GM12878 (cell line): ENCODE results near the gene ATP6V1G1. TPM values are rescaled to one million over a fixed set of nuclear protein-coding genes. Genes with fewer than 3 reads are reported as not detected.

Source experiments
- ATAC-seq: fragments of 200-7000 bp; cut with Tn5 transposase; 3 replicates; pipeline ENCODE4 v1.9.1; 2020; ENCODE audit warnings: mild to moderate bottlenecking, moderate library complexity
- BruUV-seq: library from RNA; stranded (reverse); fragments of 400-500 nt; replicated peaks from 2 replicates; lab custom pipeline; 2021; lab: Mats Ljungman, UMichigan
- CTCF ChIA-PET: fragments of 300-600 bp; sonication (Branson Sonifier 250); formaldehyde crosslinking; extraction: SDS; loops from one replicate; lab custom pipeline; 2021; ENCODE audit warnings: inconsistent platforms; lab: Yijun Ruan, JAX
- POLR2A ChIA-PET: fragments of 350-600 bp; formaldehyde crosslinking; extraction: SDS; loops from one replicate; lab custom pipeline; 2021; ENCODE audit warnings: inconsistent platforms; lab: Charles Lee
- RAD21 ChIA-PET: fragments of 300-600 bp; sonication (Branson Sonifier 250); formaldehyde crosslinking; loops from one replicate; lab custom pipeline; 2023; ENCODE audit warnings: antibody characterized with exemption; ENCODE audit not compliant: unreplicated experiment; lab: Charles Lee
- SMC1A ChIA-PET: fragments of 300-600 bp; sonication (Branson Sonifier 250); formaldehyde crosslinking; loops from one replicate; lab custom pipeline; 2023; ENCODE audit not compliant: unreplicated experiment, uncharacterized antibody; lab: Charles Lee
- DNase-seq: peaks from one replicate; pipeline ENCODE4 v3.0.0-alpha.2; 2011; ENCODE audit warnings: low read depth, low spot score
- FAIRE-seq: peaks from 3 replicates; lab custom pipeline; 2011; peaks lifted over from hg19 to GRCh38; lab: Jason Lieb, UNC
- H2AFZ ChIP-seq: 2 replicates; pipeline ENCODE4 v1.6.0; 2011; ENCODE audit warnings: low read depth, low read length, control low read depth; ENCODE audit not compliant: control insufficient read depth
- H3K27ac ChIP-seq: 2 replicates; pipeline ENCODE4 v1.5.1; 2011; ENCODE audit warnings: control low read depth; ENCODE audit not compliant: control insufficient read depth, insufficient read depth
- H3K27me3 ChIP-seq, 2 experiments: replicated peaks in 1 of 2; 2 replicates each; pipeline versions ENCODE4 v1.6.0 to v1.6.1; 2011; ENCODE audit warnings: low read length in 1 of 2; ENCODE audit not compliant: control insufficient read depth in 2 of 2, insufficient read depth in 2 of 2
- H3K36me3 ChIP-seq, 2 experiments: 2 replicates each; pipeline ENCODE4 v1.5.1; 2011; ENCODE audit warnings: low read length in 1 of 2; ENCODE audit not compliant: control insufficient read depth in 2 of 2, insufficient read depth in 2 of 2
- H3K4me1 ChIP-seq: 2 replicates; pipeline ENCODE4 v1.6.1; 2011; ENCODE audit warnings: mild to moderate bottlenecking, low read length, moderate library complexity, mixed read lengths; ENCODE audit not compliant: control insufficient read depth, insufficient read depth
- H3K4me2 ChIP-seq: 2 replicates; pipeline ENCODE4 v1.6.0; 2011; ENCODE audit warnings: control low read depth; ENCODE audit not compliant: control insufficient read depth, insufficient read depth
- H3K4me3 ChIP-seq: fragments of 200-600 bp; sonication (generic); 2 replicates; pipeline ENCODE4 v1.5.1; 2016
- H3K79me2 ChIP-seq: 2 replicates; pipeline ENCODE4 v1.6.0; 2011; ENCODE audit warnings: low read length; ENCODE audit not compliant: control insufficient read depth, insufficient read depth
- H3K9ac ChIP-seq: 2 replicates; pipeline ENCODE4 v1.8.0; 2011; ENCODE audit warnings: low read length, control low read depth, mixed read lengths; ENCODE audit not compliant: control insufficient read depth, insufficient read depth
- H3K9me3 ChIP-seq: replicated peaks from 3 replicates; pipeline ENCODE4 v1.5.1; 2011; ENCODE audit warnings: mild to moderate bottlenecking, low read length; ENCODE audit not compliant: control insufficient read depth, insufficient read depth
- H4K20me1 ChIP-seq: 2 replicates; pipeline ENCODE4 v1.6.0; 2011; ENCODE audit not compliant: control insufficient read depth, insufficient read depth
- BACH1 ChIP-seq: fragments of 450-650 bp; IDR thresholded peaks from 2 replicates; pipeline ENCODE4 v1.6.1; 2017; ENCODE audit warnings: mild to moderate bottlenecking, borderline replicate concordance
- KDM1A ChIP-seq: fragments of 200-600 bp; sonication (generic); IDR thresholded peaks from 2 replicates; pipeline ENCODE4 v1.6.1; 2016; ENCODE audit warnings: borderline replicate concordance
- PAX5 ChIP-seq: IDR thresholded peaks from 2 replicates; pipeline ENCODE4 v1.6.1; 2011; ENCODE audit warnings: low read depth, low read length, borderline replicate concordance
- RFX5 ChIP-seq: IDR thresholded peaks from 2 replicates; pipeline ENCODE4 v1.6.1; 2011; ENCODE audit warnings: low read depth, low read length, improper control_type of control experiment
- YBX1 ChIP-seq: fragments of 450-650 bp; IDR thresholded peaks from 2 replicates; pipeline ENCODE4 v1.6.1; 2016; ENCODE audit warnings: antibody characterized with exemption
- ZNF217 ChIP-seq: fragments of 450-650 bp; IDR thresholded peaks from 2 replicates; pipeline ENCODE4 v1.6.1; 2017; ENCODE audit warnings: antibody characterized with exemption, mild to moderate bottlenecking
- WGBS: methylation state at CpG from one replicate; pipeline ENCODE4 v1.1.6; 2016; ENCODE audit warnings: low lambda C conversion rate; ENCODE audit not compliant: insufficient replicate concordance, insufficient coverage; ENCODE audit errors: missing lambda C conversion rate; 5-methylcytosine and 5-hydroxymethylcytosine counted together
- in situ Hi-C: fragments of 300-500 bp; cut with MboI; formaldehyde crosslinking; loops from 9 replicates; pipeline ENCODE4 v1.14.3; 2018; ENCODE audit warnings: mixed read lengths
- intact Hi-C: fragments of 100-400 bp; cut with micrococcal nuclease; formaldehyde crosslinking; loops from one replicate; pipeline ENCODE4 v1.14.2; 2022; ENCODE audit not compliant: unreplicated experiment
- polyA plus RNA-seq, 11 experiments: library from polyadenylated mRNA; depleted of rRNA in 4 of 11; unstranded in 6 of 11; stranded (reverse) in 5 of 11; fragments of >200 nt; fragmentation: Nextera tagmentation in 4 of 11; fragmentation: Illumina TruSeq in 1 of 11; extraction: Ambion mirVana in 4 of 11; extraction: Trizol in 1 of 11; gene quantifications; 1 replicate in 1 of 11; 2 replicates in 10 of 11; pipeline versions ENCODE4 v1.2.1 to v1.2.3, GENCODE V29; 2011 to 2016; ENCODE audit warnings: inconsistent platforms in 2 of 11, missing spikeins in 2 of 11, low read depth in 1 of 11
- total RNA-seq, 4 experiments: library from RNA; depleted of rRNA in 3 of 4; stranded (reverse); fragments of >200 nt in 3 of 4; fragmentation: Illumina TruSeq in 1 of 4; extraction: Trizol in 1 of 4; gene quantifications; 2 replicates each; pipeline versions ENCODE4 v1.2.1 to v1.2.3, GENCODE V29; 2013 to 2021
- TF ChIP-seq, protein P1 (sequence below): fragments of 150-350 bp; IDR thresholded peaks from 2 replicates; pipeline ENCODE4 v1.6.1; 2014; ENCODE audit warnings: mild to moderate bottlenecking, low read depth, low read length
- TF ChIP-seq, protein P2 (sequence below): fragments of 450-650 bp; IDR thresholded peaks from 2 replicates; pipeline ENCODE4 v1.6.1; 2016; ENCODE audit warnings: mild to moderate bottlenecking
- TF ChIP-seq, protein P3 (sequence below): fragments of 450-650 bp; IDR thresholded peaks from 2 replicates; pipeline ENCODE4 v1.6.1; 2016; ENCODE audit warnings: mild to moderate bottlenecking, moderate library complexity, borderline replicate concordance
- TF ChIP-seq, protein P4 (sequence below): IDR thresholded peaks from 2 replicates; pipeline ENCODE4 v1.6.1; 2012; ENCODE audit warnings: low read depth, low read length, improper control_type of control experiment
- TF ChIP-seq, protein P5 (sequence below): fragments of 450-650 bp; IDR thresholded peaks from 2 replicates; pipeline ENCODE4 v1.6.1; 2018; ENCODE audit warnings: mild to moderate bottlenecking, low read depth, moderate library complexity; ENCODE audit not compliant: partially characterized antibody

The ATP6V1G1 gene
- total and polyA plus RNA-seq, 10 of the 15 experiments (the other 5 are each of a cell fraction or from before 2014, with no cell fraction given) = 34.2 to 204 (median 82.5) TPM

DNA sequence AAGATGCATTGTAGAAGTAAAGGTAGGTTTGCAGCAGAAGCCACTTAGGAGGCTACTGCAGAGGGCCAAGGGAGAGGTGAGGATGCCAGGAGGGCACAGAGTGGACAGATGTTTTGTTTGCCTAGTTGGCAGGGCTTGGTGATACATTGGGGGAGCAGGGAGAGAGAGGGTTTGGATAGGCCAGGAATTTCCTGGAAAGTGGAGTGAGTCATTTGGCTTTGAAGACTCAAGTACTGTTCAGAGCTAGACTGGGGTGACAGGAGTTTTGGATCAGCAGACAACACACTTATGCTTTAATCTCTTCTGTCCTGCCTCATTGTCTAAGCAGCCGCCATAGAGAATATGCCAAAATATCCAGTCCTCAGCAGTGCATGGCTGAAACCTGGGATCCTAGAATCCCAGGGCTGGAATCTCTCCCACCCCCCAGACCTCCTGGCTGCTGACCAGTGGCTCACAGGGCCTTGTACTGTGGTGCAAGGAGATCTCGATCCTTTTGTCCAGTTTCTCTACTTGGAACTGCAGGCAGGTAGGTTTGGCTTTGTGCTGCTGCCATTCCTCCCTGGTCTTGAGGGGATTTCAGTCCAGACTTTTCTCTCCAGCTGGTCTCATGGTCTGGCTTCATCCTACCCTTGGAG lies 34.5 kb downstream of the ATP6V1G1 start:
- Histone ChIP-seq H2AFZ (no peak overlapping the region), H4K20me1 (no peaks in the 10 kb centered on the region), H3K9ac (no peak overlapping the region), H3K36me3 (peaks cover 6 to 31% of the 10 kb centered on the region in 2 experiments; a peak in 3 of 4 replicates), H3K9me3 (no peaks in the 10 kb centered on the region; the same call in 2 of the 3 replicates), H3K4me2 (no peak overlapping the region), H3K27me3 (no peaks in the 10 kb centered on the region), H3K4me3 (no peak overlapping the region), H3K4me1 (peaks cover 26% of the 10 kb centered on the region), H3K79me2 (peaks cover 60% of the 10 kb centered on the region), H3K27ac (no peak overlapping the region)
- ChIA-PET CTCF (interaction anchor here (10.2 kb wide), 1 partner anchor 30 kb away, joined by 74 read pairs; no protein-coding TSS in a partner anchor), SMC1A (interaction anchor here (0.8 to 5.6 kb wide), 4 partner anchors 16 to 31 kb away, joined by 3 to 62 read pairs (median 29); no protein-coding TSS in a partner anchor), POLR2A (interaction anchor here (1.2 to 3.9 kb wide), 2 partner anchors 11 to 31 kb away, joined by 6 to 24 read pairs; partner anchors contain the start of gene TMEM268), RAD21 (interaction anchor here (1.1 to 1.5 kb wide), 2 partner anchors 30 to 31 kb away, joined by 5 read pairs; no protein-coding TSS in a partner anchor)
- WGBS = 98% methylated on average over 2 of the region's 2 CpGs
- DNase-seq = no peak
- FAIRE-seq = no peak
- BruUV-seq = TSS peak; percentile 52
- ATAC-seq = no peak
- intact Hi-C loops = no loop called here
- in situ Hi-C loops = no loop called here
- TF ChIP-seq RFX5 (no peak), PAX5 (no peak), ZNF217 (no peak), BACH1 (no peak), YBX1 (no peak), KDM1A (no peak)
- TF ChIP-seq, protein P1, sequence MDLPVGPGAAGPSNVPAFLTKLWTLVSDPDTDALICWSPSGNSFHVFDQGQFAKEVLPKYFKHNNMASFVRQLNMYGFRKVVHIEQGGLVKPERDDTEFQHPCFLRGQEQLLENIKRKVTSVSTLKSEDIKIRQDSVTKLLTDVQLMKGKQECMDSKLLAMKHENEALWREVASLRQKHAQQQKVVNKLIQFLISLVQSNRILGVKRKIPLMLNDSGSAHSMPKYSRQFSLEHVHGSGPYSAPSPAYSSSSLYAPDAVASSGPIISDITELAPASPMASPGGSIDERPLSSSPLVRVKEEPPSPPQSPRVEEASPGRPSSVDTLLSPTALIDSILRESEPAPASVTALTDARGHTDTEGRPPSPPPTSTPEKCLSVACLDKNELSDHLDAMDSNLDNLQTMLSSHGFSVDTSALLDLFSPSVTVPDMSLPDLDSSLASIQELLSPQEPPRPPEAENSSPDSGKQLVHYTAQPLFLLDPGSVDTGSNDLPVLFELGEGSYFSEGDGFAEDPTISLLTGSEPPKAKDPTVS = no peak
- TF ChIP-seq, protein P2, sequence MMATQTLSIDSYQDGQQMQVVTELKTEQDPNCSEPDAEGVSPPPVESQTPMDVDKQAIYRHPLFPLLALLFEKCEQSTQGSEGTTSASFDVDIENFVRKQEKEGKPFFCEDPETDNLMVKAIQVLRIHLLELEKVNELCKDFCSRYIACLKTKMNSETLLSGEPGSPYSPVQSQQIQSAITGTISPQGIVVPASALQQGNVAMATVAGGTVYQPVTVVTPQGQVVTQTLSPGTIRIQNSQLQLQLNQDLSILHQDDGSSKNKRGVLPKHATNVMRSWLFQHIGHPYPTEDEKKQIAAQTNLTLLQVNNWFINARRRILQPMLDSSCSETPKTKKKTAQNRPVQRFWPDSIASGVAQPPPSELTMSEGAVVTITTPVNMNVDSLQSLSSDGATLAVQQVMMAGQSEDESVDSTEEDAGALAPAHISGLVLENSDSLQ = no peak
- TF ChIP-seq, protein P3, sequence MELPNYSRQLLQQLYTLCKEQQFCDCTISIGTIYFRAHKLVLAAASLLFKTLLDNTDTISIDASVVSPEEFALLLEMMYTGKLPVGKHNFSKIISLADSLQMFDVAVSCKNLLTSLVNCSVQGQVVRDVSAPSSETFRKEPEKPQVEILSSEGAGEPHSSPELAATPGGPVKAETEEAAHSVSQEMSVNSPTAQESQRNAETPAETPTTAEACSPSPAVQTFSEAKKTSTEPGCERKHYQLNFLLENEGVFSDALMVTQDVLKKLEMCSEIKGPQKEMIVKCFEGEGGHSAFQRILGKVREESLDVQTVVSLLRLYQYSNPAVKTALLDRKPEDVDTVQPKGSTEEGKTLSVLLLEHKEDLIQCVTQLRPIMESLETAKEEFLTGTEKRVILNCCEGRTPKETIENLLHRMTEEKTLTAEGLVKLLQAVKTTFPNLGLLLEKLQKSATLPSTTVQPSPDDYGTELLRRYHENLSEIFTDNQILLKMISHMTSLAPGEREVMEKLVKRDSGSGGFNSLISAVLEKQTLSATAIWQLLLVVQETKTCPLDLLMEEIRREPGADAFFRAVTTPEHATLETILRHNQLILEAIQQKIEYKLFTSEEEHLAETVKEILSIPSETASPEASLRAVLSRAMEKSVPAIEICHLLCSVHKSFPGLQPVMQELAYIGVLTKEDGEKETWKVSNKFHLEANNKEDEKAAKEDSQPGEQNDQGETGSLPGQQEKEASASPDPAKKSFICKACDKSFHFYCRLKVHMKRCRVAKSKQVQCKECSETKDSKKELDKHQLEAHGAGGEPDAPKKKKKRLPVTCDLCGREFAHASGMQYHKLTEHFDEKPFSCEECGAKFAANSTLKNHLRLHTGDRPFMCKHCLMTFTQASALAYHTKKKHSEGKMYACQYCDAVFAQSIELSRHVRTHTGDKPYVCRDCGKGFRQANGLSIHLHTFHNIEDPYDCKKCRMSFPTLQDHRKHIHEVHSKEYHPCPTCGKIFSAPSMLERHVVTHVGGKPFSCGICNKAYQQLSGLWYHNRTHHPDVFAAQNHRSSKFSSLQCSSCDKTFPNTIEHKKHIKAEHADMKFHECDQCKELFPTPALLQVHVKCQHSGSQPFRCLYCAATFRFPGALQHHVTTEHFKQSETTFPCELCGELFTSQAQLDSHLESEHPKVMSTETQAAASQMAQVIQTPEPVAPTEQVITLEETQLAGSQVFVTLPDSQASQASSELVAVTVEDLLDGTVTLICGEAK = no peak
- TF ChIP-seq, protein P4, sequence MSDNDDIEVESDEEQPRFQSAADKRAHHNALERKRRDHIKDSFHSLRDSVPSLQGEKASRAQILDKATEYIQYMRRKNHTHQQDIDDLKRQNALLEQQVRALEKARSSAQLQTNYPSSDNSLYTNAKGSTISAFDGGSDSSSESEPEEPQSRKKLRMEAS = no peak
- TF ChIP-seq, protein P5, sequence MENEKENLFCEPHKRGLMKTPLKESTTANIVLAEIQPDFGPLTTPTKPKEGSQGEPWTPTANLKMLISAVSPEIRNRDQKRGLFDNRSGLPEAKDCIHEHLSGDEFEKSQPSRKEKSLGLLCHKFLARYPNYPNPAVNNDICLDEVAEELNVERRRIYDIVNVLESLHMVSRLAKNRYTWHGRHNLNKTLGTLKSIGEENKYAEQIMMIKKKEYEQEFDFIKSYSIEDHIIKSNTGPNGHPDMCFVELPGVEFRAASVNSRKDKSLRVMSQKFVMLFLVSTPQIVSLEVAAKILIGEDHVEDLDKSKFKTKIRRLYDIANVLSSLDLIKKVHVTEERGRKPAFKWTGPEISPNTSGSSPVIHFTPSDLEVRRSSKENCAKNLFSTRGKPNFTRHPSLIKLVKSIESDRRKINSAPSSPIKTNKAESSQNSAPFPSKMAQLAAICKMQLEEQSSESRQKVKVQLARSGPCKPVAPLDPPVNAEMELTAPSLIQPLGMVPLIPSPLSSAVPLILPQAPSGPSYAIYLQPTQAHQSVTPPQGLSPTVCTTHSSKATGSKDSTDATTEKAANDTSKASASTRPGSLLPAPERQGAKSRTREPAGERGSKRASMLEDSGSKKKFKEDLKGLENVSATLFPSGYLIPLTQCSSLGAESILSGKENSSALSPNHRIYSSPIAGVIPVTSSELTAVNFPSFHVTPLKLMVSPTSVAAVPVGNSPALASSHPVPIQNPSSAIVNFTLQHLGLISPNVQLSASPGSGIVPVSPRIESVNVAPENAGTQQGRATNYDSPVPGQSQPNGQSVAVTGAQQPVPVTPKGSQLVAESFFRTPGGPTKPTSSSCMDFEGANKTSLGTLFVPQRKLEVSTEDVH = no peak
